Measurements from ENCODE around the gene HIVEP3. TPM values are rescaled to one million over a fixed set of nuclear protein-coding genes. Genes with fewer than 3 reads are reported as not detected.

Gene HIVEP3
- total RNA-seq, 1 experiment from 2014 or later = 1.4 TPM

- Mint-ChIP-seq H3K36me3 (ENCODE audit: insufficient read depth in 1 of 3, low read depth in 3 of 3) (no peaks in the 10 kb centered on the region), H3K4me3 (no peak overlapping the region), H3K27me3 (ENCODE audit: low read depth) (peaks cover 5% of the 10 kb centered on the region), H3K9me3 (no peaks in the 10 kb centered on the region), H3K27ac (no peak overlapping the region), H3K4me1 (peaks cover 6 to 8% of the 10 kb centered on the region in 2 experiments)
- TF ChIP-seq CTCF (conservative IDR thresholded peaks at IDR 0.05) = no peak
- H3K9ac ChIP-seq (ENCODE audit: extremely low read depth, insufficient read length, low read length) = no peak overlapping the region
- no peaks in the 10 kb centered on the region for H3K23me2 ChIP-seq (ENCODE audit: insufficient read length, low read depth, low read length, poor library complexity, severe bottlenecking)
- H3K79me1 ChIP-seq (ENCODE audit: insufficient read depth, low read depth, low read length, poor library complexity, severe bottlenecking) = no peaks in the 10 kb centered on the region
- no peaks in the 10 kb centered on the region for H4K20me1 ChIP-seq (ENCODE audit: control insufficient read depth, insufficient read depth, insufficient read length)
- no peak overlapping the region for H2AK5ac ChIP-seq (ENCODE audit: insufficient read length, low read length)
- H2BK12ac ChIP-seq (ENCODE audit: insufficient read length, low read depth, low read length) = no peak overlapping the region
- H4K5ac ChIP-seq (ENCODE audit: insufficient read length, low read depth, low read length) = no peak overlapping the region
- no peak overlapping the region for H2BK120ac ChIP-seq (ENCODE audit: low read depth, low read length, poor library complexity, severe bottlenecking)
- H2BK5ac ChIP-seq (ENCODE audit: insufficient read length, low read length) = no peak overlapping the region
- no peak overlapping the region for H3K56ac ChIP-seq (ENCODE audit: insufficient read length, low read depth, low read length)
- H3K4me2 ChIP-seq (ENCODE audit: insufficient read depth, insufficient read length, low read length) = no peak overlapping the region
- no peaks in the 10 kb centered on the region for H3K27me3 ChIP-seq (ENCODE audit: insufficient read depth, low read length)
- no peak overlapping the region for H2BK20ac ChIP-seq (ENCODE audit: low read depth, low read length, poor library complexity, severe bottlenecking)
- no peak overlapping the region for H3K27ac ChIP-seq (ENCODE audit: insufficient read length, low read depth, low read length)
- no peak overlapping the region for H2AFZ ChIP-seq (ENCODE audit: low read length)
- no peak overlapping the region for H2BK15ac ChIP-seq (ENCODE audit: low read depth, low read length)
- no peak overlapping the region for H3K14ac ChIP-seq (ENCODE audit: insufficient read depth, low read length)
- no peak overlapping the region for H4K8ac ChIP-seq (replicated peaks; ENCODE audit: insufficient read length, low read depth, low read length)
- no CpG with 5 or more reads among the region's 2 CpGs for WGBS (ENCODE audit: extremely low coverage, insufficient read length, low lambda C conversion rate)
- H3K18ac ChIP-seq (ENCODE audit: insufficient read length, low read depth, low read length) = no peak overlapping the region
- H3K9me3 ChIP-seq (ENCODE audit: control insufficient read depth, low read depth, low read length) = no peaks in the 10 kb centered on the region
- no peaks in the 10 kb centered on the region for H3K79me2 ChIP-seq (ENCODE audit: insufficient read depth, low read length)
- H3T11ph ChIP-seq (ENCODE audit: low read length) = no peak overlapping the region
- DNase-seq = no peak
- no peak overlapping the region for H4K91ac ChIP-seq (ENCODE audit: insufficient read length, low read depth, low read length)
- H3K23ac ChIP-seq (ENCODE audit: insufficient read length, low read depth, low read length) = no peak overlapping the region
- H3K4me1 ChIP-seq (ENCODE audit: insufficient read depth, low read length) = peaks cover 4% of the 10 kb centered on the region; the same call in 1 of the 2 replicates
- no peak overlapping the region for H3K4ac ChIP-seq (ENCODE audit: low read depth, low read length)
These were observed 68.7 kb downstream of the HIVEP3 start for GRCh38 chr1:41850029-41850428.

Data from H9 (cell line).